ENCODE results near the gene SSR3. TPM values are rescaled to one million over a fixed set of nuclear protein-coding genes. Genes with fewer than 3 reads are reported as not detected.

The SSR3 gene
- total and polyA plus RNA-seq, 9 of the 15 experiments (the other 6 are each of a cell fraction or from before 2014, with no cell fraction given), result 104 to 464 (median 307) TPM

- 38% methylated on average over 1 of the region's 1 CpG for WGBS (ENCODE audit: insufficient coverage, low coverage, missing lambda C conversion rate)
- H3K9me1 ChIP-seq (ENCODE audit: control insufficient read depth, insufficient read depth, low read length), result no peaks in the 10 kb centered on the region
- H4K20me1 ChIP-seq (replicated peaks; ENCODE audit: control insufficient read depth, insufficient read depth, low read length), result no peaks in the 10 kb centered on the region
- no peaks in the 10 kb centered on the region for H3K27me3 ChIP-seq (ENCODE audit: control insufficient read depth in 2 of 2, insufficient read depth in 2 of 2, low read length in 2 of 2)
- no peak overlapping the region for H3K27ac ChIP-seq (ENCODE audit: extremely low read depth, low read depth, low read length)
- H3K36me3 ChIP-seq (ENCODE audit: control insufficient read depth, insufficient read depth, low read length), result no peaks in the 10 kb centered on the region
- intact Hi-C loops (cut with micrococcal nuclease) (no loop called here), in situ Hi-C loops (cut with MboI) (no loop called here)
- ATAC-seq (no peak), DNase-seq (ENCODE audit: extremely low read depth in 1 of 4, low spot score in 3 of 4) (no peak), FAIRE-seq (no peak)
- no peak overlapping the region for H3K4me3 ChIP-seq
- no peak overlapping the region for H3K4me2 ChIP-seq (ENCODE audit: insufficient read depth, low read length)
- H3K9ac ChIP-seq (ENCODE audit: insufficient read depth in 1 of 2, low read depth in 2 of 2, low read length in 2 of 2), result no peak overlapping the region
- TF ChIP-seq ZNF280A (IDR thresholded peaks at IDR 0.05; ENCODE audit: low read depth, partially characterized antibody) (no peak), RB1 (IDR thresholded peaks at IDR 0.05; ENCODE audit: low read depth) (no peak), HNRNPLL (IDR thresholded peaks at IDR 0.05; ENCODE audit: low read depth, low read length, poor library complexity, severe bottlenecking) (no peak), NCOA6 (IDR thresholded peaks at IDR 0.05) (no peak), ZNF174 (CRISPR knock-in tag; IDR thresholded peaks at IDR 0.05) (no peak), PATZ1 (CRISPR knock-in tag; IDR thresholded peaks at IDR 0.05; ENCODE audit: borderline replicate concordance) (no peak), COPS2 (conservative IDR thresholded peaks at IDR 0.05) (no peak)
- BruUV-seq (replicated peaks), result no TSS peak
- 0 out of 2 replicates have a peak, but pooled peaks cover 2% of the 10 kb centered on the region for H3K9me3 ChIP-seq (replicated peaks; ENCODE audit: control insufficient read depth, insufficient read depth, low read depth, low read length)
- no peak overlapping the region for H2AFZ ChIP-seq (ENCODE audit: low read depth, low read length)
- POLR2A ChIA-PET, result no interaction called here
- no peaks in the 10 kb centered on the region for H3K79me2 ChIP-seq (ENCODE audit: control insufficient read depth, insufficient read depth, low read length)
- H3K4me1 ChIP-seq (replicated peaks in 1 of 2; ENCODE audit: control insufficient read depth in 2 of 2, insufficient read depth in 2 of 2, low read length in 2 of 2), result peaks cover 0 to 8% of the 10 kb centered on the region in 2 experiments; a peak in 2 of 5 replicates
- CTCF ChIA-PET (ENCODE audit: low intra/inter-chr PET ratio), result no interaction called here
Observed at GRCh38 chr3:156495816-156496215, 59.1 kb downstream of the SSR3 start.
